Right lobe of liver (tissue), 6 donors: ENCODE data around the gene NDUFB11. TPM values are rescaled to one million over a fixed set of nuclear protein-coding genes. Genes with fewer than 3 reads are reported as not detected.

Experiments used
- ATAC-seq, 4 donors: fragments of 200-7000 bp; cut with Tn5 transposase; one replicate each; pipeline ENCODE4 v1.9.1; 2020; ENCODE audit warnings: mild to moderate bottlenecking in 4 of 4, moderate library complexity in 4 of 4
- DNase-seq, 3 donors: peaks; one replicate each; pipeline ENCODE4 v3.0.0-alpha.2; 2020
- H3K27ac ChIP-seq, 3 donors: fragments of 200-600 bp; one replicate each; pipeline ENCODE4 v1.8.0; 2022
- H3K27me3 ChIP-seq, 2 donors: fragments of 200-600 bp; one replicate each; pipeline ENCODE4 v1.8.0; 2022
- H3K36me3 ChIP-seq, 4 donors: fragments of 200-600 bp; sonication (generic) in 1 of 4; one replicate each; pipeline versions ENCODE4 v1.5.1 to v1.8.0; 2017 to 2022; ENCODE audit warnings: control low read depth in 1 of 4
- H3K4me1 ChIP-seq, 4 donors: fragments of 200-600 bp; sonication (generic) in 1 of 4; one replicate each; pipeline versions ENCODE4 v1.5.1 to v1.8.0; 2017 to 2022; ENCODE audit warnings: control low read depth in 1 of 4
- H3K4me3 ChIP-seq, 3 donors: fragments of 200-600 bp; one replicate each; pipeline ENCODE4 v1.8.0; 2022
- H3K9me3 ChIP-seq, 4 donors: fragments of 200-600 bp; sonication (generic) in 1 of 4; one replicate each; pipeline versions ENCODE4 v1.5.1 to v1.8.0; 2017 to 2022; ENCODE audit warnings: control low read depth in 1 of 4
- CTCF ChIP-seq, 4 donors: fragments of 200-600 bp in 3 of 4; fragments of 450-650 bp in 1 of 4; IDR thresholded peaks; one replicate each; pipeline versions ENCODE4 v1.5.1 to v1.8.0; 2016 to 2022; ENCODE audit warnings: antibody characterized with exemption in 4 of 4, mild to moderate bottlenecking in 2 of 4
- POLR2A ChIP-seq: fragments of 450-650 bp; IDR thresholded peaks from one replicate; pipeline ENCODE4 v1.6.1; 2017; ENCODE audit warnings: antibody characterized with exemption, mild to moderate bottlenecking
- WGBS: methylation state at CpG from one replicate; pipeline ENCODE4 v1.1.6; 2018; ENCODE audit warnings: low coverage, low lambda C conversion rate; ENCODE audit not compliant: insufficient coverage; ENCODE audit errors: missing lambda C conversion rate; 5-methylcytosine and 5-hydroxymethylcytosine counted together
- intact Hi-C, 2 donors: fragments of 100-400 bp; cut with DNase I; formaldehyde crosslinking; loops; one replicate each; pipeline versions ENCODE4 v1.11.2 to v1.14.1; 2022
- total RNA-seq, 6 experiments: library from RNA; depleted of rRNA in 2 of 6; stranded (reverse); fragments of >200 nt in 2 of 6; fragmentation: NEBNext Ultra II Directional in 3 of 6; extraction: Animal tissue kit (Norgen Biotek cat#: 25700) in 3 of 6; gene quantifications; one replicate each; pipeline versions ENCODE4 v1.1.0 to v1.2.4, GENCODE V29; 2016 to 2023
- donor health status: DM: no; HTN: yes; CAD: no.
- donor health status: DM: no; HTN: no; CAD: no.
- donor health status: DM: no; HTN: no; CAD: no.
- donor health status: DM: no; HTN: yes; CAD: no.
- donor health status: DM: no; HTN: yes; CAD: no.

The NDUFB11 gene
- total RNA-seq, 6 experiments from 2014 or later: 37.8 to 64.0 (median 50.7) TPM

DNA sequence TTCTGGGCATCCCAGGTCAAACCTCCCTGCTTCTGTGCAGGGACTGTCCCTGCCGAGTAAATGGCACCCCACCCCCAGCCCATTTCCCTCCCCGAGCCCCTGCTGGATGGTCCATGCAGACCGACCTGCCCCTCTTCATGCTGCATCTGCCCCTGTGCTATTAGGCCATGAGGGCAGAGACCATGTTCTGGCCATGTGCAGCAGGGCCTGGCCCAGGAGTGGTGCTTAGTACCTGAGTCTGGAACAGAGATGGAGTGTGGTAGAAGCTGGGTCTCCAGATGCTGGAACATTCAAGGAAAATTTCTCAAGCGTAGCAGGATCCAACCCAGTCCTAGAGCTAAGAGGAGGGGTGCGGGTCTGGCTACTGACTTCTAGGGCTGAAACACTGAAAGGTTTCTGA is 33.8 kb upstream of the NDUFB11 start:
- Histone ChIP-seq H3K27me3 (no peaks in the 10 kb centered on the region), H3K4me3 (no peak overlapping the region), H3K27ac (no peak overlapping the region), H3K36me3 (peaks cover 0 to 52% (median 4%) of the 10 kb centered on the region in 4 donors), H3K4me1 (no peaks in the 10 kb centered on the region), H3K9me3 (no peaks in the 10 kb centered on the region)
- ATAC-seq: no peak
- TF ChIP-seq POLR2A (no peak), CTCF (IDR thresholded peaks at IDR 0.05) (no peak)
- intact Hi-C loops: no loop called here
- peak in 1 of 3 donors; percentile 28 for DNase-seq
- WGBS: 64% methylated on average over 5 of the region's 5 CpGs

DNA sequence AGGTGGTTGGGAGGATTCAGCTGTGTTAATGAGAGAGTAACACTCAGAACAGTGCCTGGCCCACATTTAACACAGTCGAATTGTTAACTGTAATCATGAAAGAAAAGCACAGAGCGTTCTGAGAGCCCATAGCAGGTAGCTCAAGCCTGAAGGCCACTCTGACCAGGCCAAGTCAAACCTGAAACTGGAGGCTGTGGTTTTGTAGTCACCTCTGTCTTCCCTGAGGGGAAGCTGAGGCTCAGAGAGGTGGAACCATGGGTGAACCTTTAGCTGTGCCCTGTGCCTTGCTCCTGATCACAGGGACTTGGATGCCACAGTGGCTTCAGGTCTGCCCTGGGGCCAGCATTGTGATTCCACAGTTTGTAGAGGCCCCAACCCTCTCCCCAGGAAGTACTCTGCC is 32.6 kb upstream of the NDUFB11 start:
- WGBS: 32% methylated on average over 2 of the region's 2 CpGs
- DNase-seq (peak in 1 of 3 donors; percentile 12), ATAC-seq (no peak)
- Histone ChIP-seq H3K36me3 (peaks cover 0 to 50% (median 4%) of the 10 kb centered on the region in 4 donors), H3K4me3 (no peak overlapping the region), H3K9me3 (no peaks in the 10 kb centered on the region), H3K27me3 (no peaks in the 10 kb centered on the region), H3K4me1 (no peaks in the 10 kb centered on the region), H3K27ac (no peak overlapping the region)
- TF ChIP-seq POLR2A (no peak), CTCF (IDR thresholded peaks at IDR 0.05) (no peak)
- intact Hi-C loops: no loop called here

GRCh38 chrX:47176101-47176740 is 31.7 kb upstream of the NDUFB11 start:
- H3K36me3 ChIP-seq: peaks cover 0 to 43% (median 3%) of the 10 kb centered on the region in 4 donors
- no peaks in the 10 kb centered on the region for H3K27me3 ChIP-seq
- no peak for ATAC-seq
- intact Hi-C loops: no loop called here
- H3K4me1 ChIP-seq: no peaks in the 10 kb centered on the region
- TF ChIP-seq POLR2A (no peak), CTCF (IDR thresholded peaks at IDR 0.05) (no peak)
- H3K9me3 ChIP-seq: no peaks in the 10 kb centered on the region
- H3K27ac ChIP-seq: no peak overlapping the region
- 86% methylated on average over 9 of the region's 23 CpGs for WGBS
- peak in 1 of 3 donors; percentile 25 for DNase-seq
- H3K4me3 ChIP-seq: no peak overlapping the region

- Histone ChIP-seq H3K36me3 (peaks cover 0 to 39% (median 3%) of the 10 kb centered on the region in 4 donors), H3K4me1 (no peaks in the 10 kb centered on the region), H3K9me3 (no peaks in the 10 kb centered on the region), H3K27me3 (no peaks in the 10 kb centered on the region), H3K4me3 (no peak overlapping the region), H3K27ac (no peak overlapping the region)
- no peak for ATAC-seq
- intact Hi-C loops: no loop called here
- no peak for TF ChIP-seq CTCF (IDR thresholded peaks at IDR 0.05)
- DNase-seq: peak in 1 of 3 donors; percentile 24
- WGBS: 81% methylated on average over 7 of the region's 12 CpGs
Observed at GRCh38 chrX:47175588-47175980, 31.1 kb upstream of the NDUFB11 start.
